ENCODE measurements around the gene INHBB.
"Not testable (repeated sequence)": the region's sequence is repeated elsewhere in the genome, so short reads cannot be mapped to it uniquely, and the experiment has no call there.

The INHBB gene

DNA sequence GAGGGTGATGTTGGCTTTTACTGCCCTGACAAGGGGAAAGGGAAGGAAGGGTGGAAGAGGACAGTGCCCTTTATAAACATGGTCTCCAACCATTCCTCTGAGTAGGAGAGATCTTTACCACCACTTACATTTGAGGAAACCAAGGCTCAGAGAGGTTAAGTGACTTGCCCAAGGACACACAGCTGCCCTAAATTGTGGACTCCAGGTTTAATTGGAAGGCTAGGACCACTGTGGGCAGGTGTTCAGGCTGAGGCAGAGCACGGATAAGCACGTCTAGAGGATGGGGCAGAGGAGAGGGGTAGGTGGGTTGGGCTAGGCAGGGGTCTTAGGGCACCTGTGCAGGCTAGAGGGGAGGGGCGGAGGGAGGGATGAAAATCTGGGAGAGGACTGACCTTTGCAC lies 32.7 kb downstream of the INHBB start:
- no peak for DNase-seq

GRCh38 chr2:120379916-120380893 lies 34.3 kb downstream of the INHBB start:
- no peak for DNase-seq

DNA sequence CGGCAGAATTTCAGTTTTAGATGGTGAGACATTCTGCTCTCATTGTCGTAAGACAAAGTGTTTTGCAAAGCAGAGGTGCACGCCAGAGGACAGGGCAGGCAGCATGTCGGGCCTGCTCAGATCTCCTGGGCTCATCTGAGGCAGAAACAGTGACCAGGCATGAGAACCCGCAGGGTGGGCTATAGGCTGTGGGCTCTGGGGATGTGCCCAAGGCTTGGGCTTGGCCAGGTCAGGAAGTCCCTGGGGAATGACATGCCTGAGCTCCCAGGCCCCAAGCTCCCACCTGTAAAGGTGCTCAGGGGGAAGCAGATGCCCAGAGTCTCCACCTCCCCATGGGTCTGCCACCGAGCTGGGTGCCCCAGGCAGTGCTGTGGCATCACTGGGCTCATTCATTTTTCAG lies 35.3 kb downstream of the INHBB start:
- no peak for DNase-seq

DNA sequence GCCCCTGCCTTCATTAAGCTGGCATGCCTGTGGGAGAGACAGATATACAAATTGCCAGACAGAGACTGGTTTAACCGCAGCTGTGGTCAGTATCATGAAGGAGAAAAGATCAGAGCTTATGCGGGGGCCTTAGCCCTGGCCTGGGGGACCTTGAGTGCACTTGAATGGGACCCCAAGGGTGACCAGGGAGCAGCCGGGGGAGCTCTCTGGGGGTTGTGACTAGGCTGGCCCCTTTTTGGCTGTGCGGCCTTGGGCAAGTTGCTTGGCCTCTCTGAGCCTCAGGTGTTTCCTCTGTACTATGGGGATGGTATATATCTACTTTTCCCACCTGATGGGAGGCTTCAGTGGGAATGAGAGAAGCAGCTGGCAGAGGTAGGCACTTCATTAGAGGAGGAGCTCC lies 35.7 kb downstream of the INHBB start:
- no peak for DNase-seq

GRCh38 chr2:120382541-120383144 lies 36.7 kb downstream of the INHBB start:
- no peak for DNase-seq

DNA sequence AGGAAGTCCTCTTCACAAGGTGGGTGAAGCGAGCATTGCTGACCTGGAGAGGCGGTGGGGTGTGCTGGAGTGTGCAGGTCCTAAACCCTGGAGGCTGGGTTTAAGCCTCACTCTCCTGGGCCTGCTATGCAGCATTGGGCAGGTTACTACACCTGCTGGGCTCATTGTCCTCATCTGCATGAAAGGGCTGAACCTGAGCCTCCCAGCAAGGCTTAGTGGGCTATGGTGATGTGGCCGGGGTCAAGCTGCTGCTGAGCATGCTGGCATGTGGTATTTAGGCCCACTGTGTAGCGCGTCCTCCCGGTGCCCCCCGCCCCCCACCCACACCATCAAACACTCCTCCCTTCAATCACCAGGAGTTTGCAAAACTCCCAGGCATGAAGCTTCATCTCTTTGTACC lies 37.3 kb downstream of the INHBB start:
- no peak for DNase-seq

DNA sequence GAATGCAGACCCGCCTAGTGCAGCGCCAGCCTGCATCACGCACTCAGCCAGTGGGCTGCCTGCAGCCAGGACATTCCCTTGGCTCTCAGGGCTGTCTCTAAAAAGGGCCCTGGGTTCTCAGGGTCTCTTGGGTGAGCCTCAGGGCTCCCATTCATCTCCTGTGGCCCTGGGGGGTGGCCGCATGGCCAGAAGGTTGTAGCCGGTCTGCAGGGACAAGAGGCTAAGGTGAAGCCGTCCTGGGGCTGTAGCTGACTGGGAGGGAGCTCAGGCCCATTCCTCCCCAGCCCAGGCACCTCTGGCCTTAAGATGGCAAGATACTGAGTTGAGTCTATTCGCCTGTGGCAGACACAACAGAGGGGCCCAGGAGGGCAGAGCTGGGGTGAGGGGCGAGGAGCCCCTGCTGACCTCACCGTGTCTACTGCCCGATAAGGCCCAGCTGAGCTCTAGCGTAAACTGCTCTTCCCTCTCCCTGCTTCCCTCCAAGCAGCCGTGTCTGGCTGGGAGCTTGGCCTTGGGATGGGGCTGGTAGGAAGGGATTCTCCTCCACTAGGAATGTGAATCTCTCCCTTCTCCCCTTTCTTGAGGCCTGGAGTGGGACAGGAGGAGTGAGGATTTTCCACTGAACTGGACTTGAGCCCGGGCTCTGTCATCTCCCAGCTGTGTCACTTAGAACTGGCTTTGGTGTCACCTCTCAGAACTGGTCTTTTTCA lies 37.9 kb downstream of the INHBB start:
- no peak for DNase-seq

DNA sequence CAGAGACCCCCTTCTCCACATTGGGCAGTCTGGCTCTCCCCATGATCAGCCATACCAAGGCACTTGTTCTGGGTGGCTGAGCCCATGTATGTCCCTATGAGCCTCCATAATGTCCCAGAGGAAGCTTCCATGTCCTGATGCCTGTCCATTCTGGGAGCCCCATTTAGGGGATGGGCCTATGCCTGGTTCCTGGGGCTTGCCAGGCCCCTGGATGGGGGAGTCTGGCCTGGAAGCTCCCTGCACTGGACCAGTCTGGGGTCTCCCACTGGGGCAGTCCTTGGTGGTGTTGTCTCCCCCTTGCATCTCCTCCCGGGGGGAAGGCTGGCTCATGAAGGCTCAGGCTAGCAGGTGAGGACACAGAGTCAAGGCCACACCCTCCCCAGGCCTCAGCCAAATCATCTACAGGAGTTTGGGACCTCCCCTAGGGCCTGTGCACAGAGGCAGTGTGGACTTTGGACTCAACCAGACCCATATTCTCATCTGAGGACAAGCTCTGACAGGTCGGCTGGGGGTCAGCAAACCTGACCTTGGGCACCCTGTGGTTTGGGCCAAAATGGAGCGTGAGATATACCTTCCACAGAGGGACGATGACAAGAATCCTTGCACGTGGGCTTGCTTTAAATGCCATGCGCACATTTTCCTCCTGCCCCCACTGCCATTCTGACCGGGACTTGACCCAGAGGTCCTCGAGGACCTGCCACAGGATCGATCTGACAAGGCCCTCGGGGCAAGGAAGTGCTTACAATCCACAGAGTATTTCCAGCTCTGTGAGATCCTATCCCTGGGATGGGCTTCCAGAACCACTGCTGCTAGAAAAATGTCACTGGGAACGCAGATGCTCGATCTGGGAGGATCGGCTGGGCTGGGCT lies 38.8 kb downstream of the INHBB start:
- no peak for DNase-seq

- DNase-seq, result no peak
Observed at GRCh38 chr2:120385355-120386127, 39.6 kb downstream of the INHBB start.

- no peak for DNase-seq
Observed at GRCh38 chr2:120388222-120389035, 42.5 kb downstream of the INHBB start.

DNA sequence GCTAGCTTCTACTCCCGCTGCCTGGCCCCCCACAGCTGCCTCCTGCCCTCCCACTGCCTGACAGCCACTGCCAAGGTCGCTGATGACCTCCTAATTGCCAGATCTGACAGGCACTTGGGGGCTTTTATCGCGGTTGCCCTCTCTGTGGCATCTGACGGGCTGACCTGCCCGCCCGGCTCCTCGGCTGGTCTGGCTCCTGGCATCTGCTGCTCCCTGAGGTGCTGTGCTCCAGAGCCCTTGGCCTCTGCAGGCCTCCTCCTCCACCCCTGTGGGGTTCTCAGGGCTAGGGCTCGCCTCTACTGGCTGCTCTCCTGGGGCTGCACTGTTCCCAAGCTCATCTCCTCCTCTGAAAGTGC lies 43.1 kb downstream of the INHBB start:
- DNase-seq, result no peak

GRCh38 chr2:120390381-120391055 lies 44.6 kb downstream of the INHBB start:
- DNase-seq, result no peak

- DNase-seq, result not testable (repeated sequence)
Observed at GRCh38 chr2:120391382-120391781, 45.4 kb downstream of the INHBB start.

- no peak for DNase-seq
Observed at GRCh38 chr2:120391911-120392665, 46.2 kb downstream of the INHBB start.

GRCh38 chr2:120392923-120393322 lies 47.0 kb downstream of the INHBB start:
- DNase-seq, result no peak

- DNase-seq, result no peak
Observed at GRCh38 chr2:120393456-120393855, 47.5 kb downstream of the INHBB start.

DNA sequence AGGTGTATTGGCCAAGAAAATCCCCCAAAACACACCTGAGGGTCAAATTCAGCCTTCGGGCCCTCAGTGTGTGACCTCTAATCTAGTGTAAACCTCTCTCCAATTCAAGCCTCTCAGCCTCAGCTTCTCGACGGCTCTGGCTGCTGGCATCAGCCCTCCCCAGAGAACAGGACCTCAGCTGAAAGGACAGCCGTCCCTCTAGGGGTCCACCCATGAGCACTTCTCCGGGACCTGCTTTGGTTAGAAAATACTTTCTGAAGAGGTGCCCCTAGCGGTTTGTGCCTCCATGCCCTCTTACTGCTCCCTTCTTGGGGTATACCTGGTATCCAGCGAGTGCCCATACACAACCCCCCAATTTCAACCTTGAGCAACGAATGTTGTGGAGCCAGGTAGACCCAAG lies 48.8 kb downstream of the INHBB start:
- no peak for DNase-seq

Measured in nucleus accumbens (tissue), 56 donors.